H1 (cell line): Measurements from ENCODE around the gene KIF3B.

Source experiments
- BRCA1 ChIP-seq: IDR thresholded peaks from 2 replicates; pipeline ENCODE4 v1.6.1; 2012; ENCODE audit warnings: low read depth, low read length, improper control_type of control experiment
- CTCF ChIP-seq, 3 experiments: IDR thresholded peaks; 1 replicate in 2 of 3; 2 replicates in 1 of 3; pipeline versions ENCODE4 v1.5.1 to v1.6.1; 2011; ENCODE audit warnings: low read length in 3 of 3, mild to moderate bottlenecking in 3 of 3, inconsistent platforms in 2 of 3, low read depth in 1 of 3, moderate library complexity in 1 of 3; ENCODE audit not compliant: insufficient read depth in 1 of 3; ENCODE audit errors: control extremely low read depth in 1 of 3
- EGR1 ChIP-seq: IDR thresholded peaks from 2 replicates; pipeline ENCODE4 v1.6.1; 2011; ENCODE audit warnings: low read depth, low read length, borderline replicate concordance
- EP300 ChIP-seq, 2 experiments: IDR thresholded peaks; 1 replicate in 1 of 2; 2 replicates in 1 of 2; pipeline ENCODE4 v1.6.1; 2011 to 2012; ENCODE audit warnings: low read depth in 2 of 2, low read length in 2 of 2, mild to moderate bottlenecking in 2 of 2, borderline replicate concordance in 1 of 2, inconsistent platforms in 1 of 2, moderate library complexity in 1 of 2
- EZH2 ChIP-seq: fragments of 200-600 bp; sonication (generic); IDR thresholded peaks from 2 replicates; pipeline ENCODE4 v1.7.1; 2012; ENCODE audit warnings: low read depth, mild to moderate bottlenecking, moderate library complexity, low read length, inconsistent platforms; ENCODE audit not compliant: severe bottlenecking
- GTF2F1 ChIP-seq: IDR thresholded peaks from 2 replicates; pipeline ENCODE4 v1.6.1; 2012; ENCODE audit warnings: low read depth, low read length, improper control_type of control experiment, borderline replicate concordance
- JUND ChIP-seq: IDR thresholded peaks from 2 replicates; pipeline ENCODE4 v1.6.1; 2011; ENCODE audit warnings: mild to moderate bottlenecking, improper control_type of control experiment, low read length
- PHF8 ChIP-seq: fragments of 200-600 bp; sonication (generic); conservative IDR thresholded peaks from 2 replicates; pipeline ENCODE4 v1.7.1; 2012; ENCODE audit warnings: low read depth, mild to moderate bottlenecking, inconsistent platforms, low read length, moderate library complexity
- POLR2A ChIP-seq, 2 experiments: IDR thresholded peaks; 1 replicate in 1 of 2; 2 replicates in 1 of 2; pipeline ENCODE4 v1.6.1; 2011; ENCODE audit warnings: low read depth in 2 of 2, low read length in 2 of 2, mild to moderate bottlenecking in 2 of 2; ENCODE audit errors: control extremely low read depth in 1 of 2
- POLR2AphosphoS5 ChIP-seq: IDR thresholded peaks from 2 replicates; pipeline ENCODE4 v1.6.1; 2011; ENCODE audit warnings: low read depth, low read length
- SAP30 ChIP-seq: fragments of 300-600 bp; sonication (generic); IDR thresholded peaks from 2 replicates; pipeline ENCODE4 v1.7.1; 2012; ENCODE audit warnings: low read length, moderate library complexity, mild to moderate bottlenecking, inconsistent platforms; ENCODE audit not compliant: insufficient read depth, insufficient replicate concordance
- SIRT6 ChIP-seq: IDR thresholded peaks from one replicate; pipeline ENCODE4 v1.7.1; 2012; ENCODE audit warnings: low read length, inconsistent platforms
- ZNF274 ChIP-seq: IDR thresholded peaks from 2 replicates; pipeline ENCODE4 v1.7.0; 2012; ENCODE audit warnings: low read length, borderline replicate concordance; ENCODE audit errors: extremely low read depth

GRCh38 chr20:32337937-32338661, 60.6 kb downstream of the KIF3B start:
- no peak for TF ChIP-seq GTF2F1
- TF ChIP-seq CTCF (IDR thresholded peaks at IDR 0.05; ENCODE audit: control extremely low read depth in 1 of 3, insufficient read depth in 1 of 3, low read depth in 1 of 3, low read length in 3 of 3), result no peak
- no peak for TF ChIP-seq ZNF274
- no peak for TF ChIP-seq BRCA1
- no peak for TF ChIP-seq EP300 (IDR thresholded peaks at IDR 0.05; ENCODE audit: borderline replicate concordance in 1 of 2, low read depth in 2 of 2, low read length in 2 of 2)
- TF ChIP-seq POLR2A (IDR thresholded peaks at IDR 0.05; ENCODE audit: control extremely low read depth in 1 of 2, low read depth in 2 of 2, low read length in 2 of 2), result no peak
- no peak for TF ChIP-seq EZH2
- TF ChIP-seq SAP30, result no peak
- no peak for TF ChIP-seq PHF8
- no peak for TF ChIP-seq EGR1
- TF ChIP-seq SIRT6, result no peak
- TF ChIP-seq JUND, result no peak
- TF ChIP-seq POLR2AphosphoS5, result no peak
